Activated naive CD4-positive, alpha-beta T cell (primary cell): Measurements from ENCODE around the gene PARP16.
"Not testable (repeated sequence)": the region's sequence is repeated elsewhere in the genome, so short reads cannot be mapped to it uniquely, and the experiment has no call there.

Experiments
- DNase-seq, 4 experiments: peaks; one replicate each; lab custom pipeline; 2025; lab: John Stamatoyannopoulos, UW

Gene PARP16

GRCh38 chr15:65275728-65276126 lies 11.0 kb downstream of the PARP16 start:
- DNase-seq = no peak

- DNase-seq = no peak
Measured at GRCh38 chr15:65275104-65275727, 11.5 kb downstream of the PARP16 start.

- not testable (repeated sequence) for DNase-seq
Measured at GRCh38 chr15:65270811-65271545, 15.7 kb downstream of the PARP16 start.

- no peak for DNase-seq
Measured at GRCh38 chr15:65268411-65268810, 18.3 kb downstream of the PARP16 start.

- DNase-seq = no peak
Measured at GRCh38 chr15:65266469-65266868, 20.2 kb downstream of the PARP16 start.

- no peak for DNase-seq
Measured at GRCh38 chr15:65264863-65265430, 21.7 kb downstream of the PARP16 start.

- DNase-seq = no peak
Measured at GRCh38 chr15:65263313-65263712, 23.4 kb downstream of the PARP16 start.

- no peak for DNase-seq
Measured at GRCh38 chr15:65260968-65261367, 25.7 kb downstream of the PARP16 start.

GRCh38 chr15:65259367-65259797 lies 27.3 kb downstream of the PARP16 start:
- no peak for DNase-seq

- DNase-seq = no peak
Measured at GRCh38 chr15:65258375-65259262, 28.1 kb downstream of the PARP16 start.

- no peak for DNase-seq
Measured at GRCh38 chr15:65255486-65256140, 31.1 kb downstream of the PARP16 start.

GRCh38 chr15:65254758-65255157 lies 31.9 kb downstream of the PARP16 start:
- DNase-seq = no peak

GRCh38 chr15:65254356-65254755 lies 32.3 kb downstream of the PARP16 start:
- DNase-seq = no peak

- peak in 1 of 4 experiments; percentile 10 for DNase-seq
Measured at GRCh38 chr15:65249641-65250040, 37.0 kb downstream of the PARP16 start.

GRCh38 chr15:65248511-65249255 lies 38.0 kb downstream of the PARP16 start:
- DNase-seq = no peak

- no peak for DNase-seq
Measured at GRCh38 chr15:65246939-65247338, 39.7 kb downstream of the PARP16 start.

- no peak for DNase-seq
Measured at GRCh38 chr15:65246026-65246714, 40.5 kb downstream of the PARP16 start.

- DNase-seq = no peak
Measured at GRCh38 chr15:65245096-65245856, 41.4 kb downstream of the PARP16 start.

GRCh38 chr15:65244638-65245037 lies 42.0 kb downstream of the PARP16 start:
- DNase-seq = no peak

GRCh38 chr15:65236443-65236842 lies 50.2 kb downstream of the PARP16 start:
- DNase-seq = not testable (repeated sequence)
